HepG2 (cell line): ENCODE results near the gene P2RX1. TPM values are rescaled to one million over a fixed set of nuclear protein-coding genes. Genes with fewer than 3 reads are reported as not detected.

Source experiments
- ATAC-seq: fragments of 200-7000 bp; cut with Tn5 transposase; 3 replicates; pipeline ENCODE4 v1.9.1; 2020; ENCODE audit warnings: mild to moderate bottlenecking, moderate library complexity
- BruUV-seq: library from RNA; stranded (reverse); fragments of 400-500 nt; replicated peaks from 2 replicates; lab custom pipeline; 2021; lab: Mats Ljungman, UMichigan
- CTCF ChIA-PET: fragments of 300-600 bp; formaldehyde crosslinking; extraction: SDS; loops from one replicate; lab custom pipeline; 2021; ENCODE audit warnings: low total read pairs, inconsistent platforms, low intra/inter-chr PET ratio; lab: Yijun Ruan, JAX
- POLR2A ChIA-PET: fragments of 350-600 bp; sonication (Branson Sonifier 250); formaldehyde crosslinking; loops from one replicate; lab custom pipeline; 2020; ENCODE audit warnings: antibody characterized with exemption, inconsistent platforms; lab: Yijun Ruan, JAX
- DNase-seq: peaks from one replicate; pipeline ENCODE4 v3.0.0-alpha.2; 2015; ENCODE audit warnings: low spot score
- FAIRE-seq: peaks from 3 replicates; lab custom pipeline; 2011; peaks lifted over from hg19 to GRCh38; lab: Jason Lieb, UNC
- H2AFZ ChIP-seq: one replicate; pipeline ENCODE4 v1.6.1; 2011; ENCODE audit warnings: low read length, inconsistent platforms
- H3K27ac ChIP-seq: fragments of 300-600 bp; 3 replicates; pipeline ENCODE4 v1.8.0; 2011; ENCODE audit warnings: mixed run types, mild to moderate bottlenecking, mixed read lengths, low read length, inconsistent platforms; ENCODE audit not compliant: insufficient read depth; ENCODE audit errors: extremely low read length
- H3K27me3 ChIP-seq, 2 experiments: fragments of 200-600 bp in 1 of 2; 2 replicates in 1 of 2; 3 replicates in 1 of 2; pipeline versions ENCODE4 v1.6.0 to v1.8.0; 2011; ENCODE audit warnings: low read length in 2 of 2, mild to moderate bottlenecking in 2 of 2, moderate library complexity in 2 of 2, inconsistent platforms in 1 of 2; ENCODE audit not compliant: insufficient read depth in 2 of 2, control insufficient read depth in 1 of 2
- H3K36me3 ChIP-seq, 2 experiments: fragments of 200-600 bp in 1 of 2; replicated peaks in 1 of 2; 2 replicates in 1 of 2; 3 replicates in 1 of 2; pipeline versions ENCODE4 v1.5.1 to v1.8.0; 2011; ENCODE audit warnings: low read length in 2 of 2, inconsistent platforms in 1 of 2; ENCODE audit not compliant: insufficient read depth in 2 of 2, control insufficient read depth in 1 of 2
- H3K4me1 ChIP-seq: 2 replicates; pipeline ENCODE4 v1.5.1; 2012; ENCODE audit warnings: low read length, inconsistent platforms; ENCODE audit not compliant: insufficient read depth
- H3K4me2 ChIP-seq: 2 replicates; pipeline ENCODE4 v1.6.0; 2011; ENCODE audit warnings: low read depth, low read length, inconsistent platforms
- H3K4me3 ChIP-seq, 3 experiments: fragments of 200-600 bp in 1 of 3; sonication (generic), shearing (Covaris generic) in 1 of 3; replicated peaks in 1 of 3; 2 replicates each; pipeline ENCODE4 v1.5.1; 2011 to 2016; ENCODE audit warnings: low read length in 3 of 3, inconsistent platforms in 2 of 3, low read depth in 2 of 3, mild to moderate bottlenecking in 2 of 3, control low read depth in 1 of 3, mixed read lengths in 1 of 3; ENCODE audit not compliant: insufficient read depth in 1 of 3
- H3K79me2 ChIP-seq: one replicate; pipeline ENCODE4 v1.6.1; 2011; ENCODE audit warnings: low read length, inconsistent platforms; ENCODE audit not compliant: insufficient read depth
- H3K9ac ChIP-seq: 2 replicates; pipeline ENCODE4 v1.6.0; 2011; ENCODE audit warnings: mild to moderate bottlenecking, low read depth, low read length, inconsistent platforms; ENCODE audit not compliant: insufficient read depth
- H3K9me3 ChIP-seq: 2 replicates; pipeline ENCODE4 v1.5.1; 2012; ENCODE audit warnings: mild to moderate bottlenecking, low read length
- H4K20me1 ChIP-seq: 2 replicates; pipeline ENCODE4 v1.6.0; 2011; ENCODE audit warnings: inconsistent platforms, mild to moderate bottlenecking, low read length, moderate library complexity; ENCODE audit not compliant: insufficient read depth
- GTF3A ChIP-seq: sonication (generic); formaldehyde crosslinking; conservative IDR thresholded peaks from 2 replicates; pipeline ENCODE4 v1.4.0; 2020; ENCODE audit warnings: mild to moderate bottlenecking, missing genetic modification reagents
- IKZF5 ChIP-seq: IDR thresholded peaks from 2 replicates; pipeline ENCODE4 v1.6.1; 2018; ENCODE audit warnings: missing genetic modification reagents, mild to moderate bottlenecking, missing compliant biosample characterization
- PTBP1 ChIP-seq: fragments of 200-400 bp; formaldehyde crosslinking; IDR thresholded peaks from 2 replicates; pipeline ENCODE4 v1.6.1; 2018; ENCODE audit warnings: low read length, low read depth; ENCODE audit not compliant: poor library complexity, severe bottlenecking
- ZNF768 ChIP-seq: sonication (generic); formaldehyde crosslinking; IDR thresholded peaks from 2 replicates; pipeline ENCODE4 v1.4.0; 2020; ENCODE audit warnings: missing genetic modification reagents
- ZSCAN21 ChIP-seq: sonication (generic); formaldehyde crosslinking; IDR thresholded peaks from 2 replicates; pipeline ENCODE4 v1.8.0; 2022; ENCODE audit warnings: mild to moderate bottlenecking, missing genetic modification reagents, moderate library complexity, borderline replicate concordance
- WGBS: methylation state at CpG from one replicate; pipeline ENCODE4 v1.1.6; 2017; ENCODE audit warnings: low lambda C conversion rate; 5-methylcytosine and 5-hydroxymethylcytosine counted together
- in situ Hi-C: cut with HindIII; loops from 2 replicates; pipeline ENCODE4 v1.10.0; 2017; ENCODE audit warnings: low pct_unique_long_range_greater_than_20kb; ENCODE audit not compliant: extremely low pct_ligation_motif_present
- intact Hi-C: fragments of 100-400 bp; cut with micrococcal nuclease; formaldehyde crosslinking; loops from one replicate; pipeline ENCODE4 v1.10.0; 2022; ENCODE audit not compliant: unreplicated experiment
- polyA plus RNA-seq, 8 experiments: library from polyadenylated mRNA; depleted of rRNA in 3 of 8; stranded (reverse) in 7 of 8; unstranded in 1 of 8; fragments of >200 nt; fragmentation: Illumina TruSeq in 4 of 8; extraction: Trizol in 4 of 8; gene quantifications; 2 replicates each; pipeline versions ENCODE4 v1.2.1 to v1.2.3, GENCODE V29; 2011 to 2016; ENCODE audit warnings: low read depth in 4 of 8, missing spikeins in 1 of 8, mixed read lengths in 1 of 8; ENCODE audit not compliant: insufficient read depth in 1 of 8
- total RNA-seq, 5 experiments: library from RNA; depleted of rRNA; stranded (reverse); fragments of >200 nt; fragmentation: Illumina TruSeq; extraction: Trizol; gene quantifications; 2 replicates each; pipeline ENCODE4 v1.2.3, GENCODE V29; 2016; ENCODE audit warnings: low read depth in 1 of 5

The P2RX1 gene
- total and polyA plus RNA-seq, 2 of the 13 experiments (the other 11 are each of a cell fraction or from before 2014, with no cell fraction given), result 0.04 to 0.50 TPM

GRCh38 chr17:3882276-3882675 is 34.0 kb downstream of the P2RX1 start (continued):
- TF ChIP-seq PTBP1 (no peak), IKZF5 (no peak), ZSCAN21 (CRISPR knock-in tag) (no peak)

GRCh38 chr17:3880983-3881382 is 35.3 kb downstream of the P2RX1 start:
- H3K36me3 ChIP-seq, result no peaks in the 10 kb centered on the region; a peak in 1 of 5 replicates
- no peak overlapping the region for H3K4me2 ChIP-seq
- H4K20me1 ChIP-seq, result no peaks in the 10 kb centered on the region
- H2AFZ ChIP-seq, result no peak overlapping the region
- no peak for DNase-seq
- H3K4me1 ChIP-seq, result peaks cover 8% of the 10 kb centered on the region; the same call in 1 of the 2 replicates
- H3K27me3 ChIP-seq, result no peaks in the 10 kb centered on the region
- no peak for TF ChIP-seq GTF3A (CRISPR knock-in tag)
- TF ChIP-seq ZNF768 (CRISPR knock-in tag), result peak; percentile 87
- TF ChIP-seq, all 625 proteins: peak for 1
- ATAC-seq (no peak), FAIRE-seq (no peak)
- Histone ChIP-seq H3K27ac (no peak overlapping the region), H3K79me2 (no peaks in the 10 kb centered on the region), H3K4me3 (no peak overlapping the region), H3K9me3 (no peaks in the 10 kb centered on the region), H3K9ac (no peak overlapping the region)
- in situ Hi-C loops (no loop called here), intact Hi-C loops (no loop called here)
- CTCF ChIA-PET, result no interaction called here
- no TSS peak for BruUV-seq
- WGBS, result 95% methylated on average over 3 of the region's 7 CpGs
- POLR2A ChIA-PET, result no interaction called here
